ENCODE results near the gene GAPDHS.

GAPDHS gene

GRCh38 chr19:35528218-35529038 is 4.8 kb upstream of the GAPDHS start, which contains the start of gene SBSN:
SBSN (minus strand) TSS chr19:35528311; CDS start chr19:35528281, 30 bp downstream.
- TF ChIP-seq, protein P1, sequence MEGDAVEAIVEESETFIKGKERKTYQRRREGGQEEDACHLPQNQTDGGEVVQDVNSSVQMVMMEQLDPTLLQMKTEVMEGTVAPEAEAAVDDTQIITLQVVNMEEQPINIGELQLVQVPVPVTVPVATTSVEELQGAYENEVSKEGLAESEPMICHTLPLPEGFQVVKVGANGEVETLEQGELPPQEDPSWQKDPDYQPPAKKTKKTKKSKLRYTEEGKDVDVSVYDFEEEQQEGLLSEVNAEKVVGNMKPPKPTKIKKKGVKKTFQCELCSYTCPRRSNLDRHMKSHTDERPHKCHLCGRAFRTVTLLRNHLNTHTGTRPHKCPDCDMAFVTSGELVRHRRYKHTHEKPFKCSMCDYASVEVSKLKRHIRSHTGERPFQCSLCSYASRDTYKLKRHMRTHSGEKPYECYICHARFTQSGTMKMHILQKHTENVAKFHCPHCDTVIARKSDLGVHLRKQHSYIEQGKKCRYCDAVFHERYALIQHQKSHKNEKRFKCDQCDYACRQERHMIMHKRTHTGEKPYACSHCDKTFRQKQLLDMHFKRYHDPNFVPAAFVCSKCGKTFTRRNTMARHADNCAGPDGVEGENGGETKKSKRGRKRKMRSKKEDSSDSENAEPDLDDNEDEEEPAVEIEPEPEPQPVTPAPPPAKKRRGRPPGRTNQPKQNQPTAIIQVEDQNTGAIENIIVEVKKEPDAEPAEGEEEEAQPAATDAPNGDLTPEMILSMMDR (IDR thresholded peaks at IDR 0.05; ENCODE audit: insufficient read depth, missing control alignments) = no peak
- DNase-seq (ENCODE audit: insufficient read length, low spot score) (no peak), FAIRE-seq (no peak)

- DNase-seq (ENCODE audit: insufficient read length, low spot score) = no peak
- TF ChIP-seq, protein P1 (IDR thresholded peaks at IDR 0.05; ENCODE audit: insufficient read depth, missing control alignments) = no peak
- no peak for FAIRE-seq
Measured at GRCh38 chr19:35529241-35530218, 3.7 kb upstream of the GAPDHS start.

DNA sequence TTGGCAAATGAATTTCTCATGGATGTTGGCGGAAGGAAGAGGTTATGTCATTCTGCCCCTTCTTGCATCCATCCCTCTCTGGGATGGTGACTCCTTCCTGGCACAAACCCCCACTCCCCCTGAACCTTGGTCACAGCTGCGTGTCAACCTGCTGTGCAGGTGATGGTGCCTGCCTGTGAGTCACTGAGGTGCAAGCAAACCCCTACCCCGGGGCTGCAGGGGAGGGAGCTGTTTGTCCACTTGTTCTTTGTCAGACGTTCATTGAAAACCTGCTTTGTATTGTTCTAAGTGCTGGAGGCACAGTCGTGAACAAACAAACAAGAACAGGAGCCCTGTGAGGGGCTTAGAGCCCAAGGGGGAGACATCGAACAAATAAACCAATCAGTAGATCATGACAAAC is 2.0 kb upstream of the GAPDHS start:
- TF ChIP-seq, protein P1 (IDR thresholded peaks at IDR 0.05; ENCODE audit: insufficient read depth, missing control alignments) = no peak
- DNase-seq (ENCODE audit: insufficient read length, low spot score) (no peak), FAIRE-seq (no peak)

GRCh38 chr19:35533822-35534392 is 651 bp downstream of the GAPDHS start:
- FAIRE-seq = no peak
- TF ChIP-seq, protein P1 (IDR thresholded peaks at IDR 0.05; ENCODE audit: insufficient read depth, missing control alignments) = no peak
- DNase-seq (ENCODE audit: insufficient read length, low spot score) = no peak

GRCh38 chr19:35534803-35535480 is 1.7 kb downstream of the GAPDHS start:
- TF ChIP-seq, protein P1 (IDR thresholded peaks at IDR 0.05; ENCODE audit: insufficient read depth, missing control alignments) = no peak
- FAIRE-seq (no peak), DNase-seq (ENCODE audit: insufficient read length, low spot score) (no peak)

GRCh38 chr19:35539314-35539713 is 6.1 kb downstream of the GAPDHS start:
- no peak for FAIRE-seq
- TF ChIP-seq, protein P1 (IDR thresholded peaks at IDR 0.05; ENCODE audit: insufficient read depth, missing control alignments) = no peak

More at GRCh38 chr19:35539314-35539713, 6.1 kb downstream of the GAPDHS start:
- no peak for DNase-seq (ENCODE audit: insufficient read length, low spot score)
